ENCODE data around the gene MBD3L2B. TPM values are rescaled to one million over a fixed set of nuclear protein-coding genes. Genes with fewer than 3 reads are reported as not detected.
"Not testable (repeated sequence)": the region's sequence is repeated elsewhere in the genome, so short reads cannot be mapped to it uniquely, and the experiment has no call there.

Gene MBD3L2B
- not detected in 2 replicates for total RNA-seq
- not detected in 2 replicates for polyA plus RNA-seq
- polyA plus RNA-seq (2011; cell fraction: cytosol; rRNA removed), result not detected in 2 replicates
- not detected in 2 replicates for polyA plus RNA-seq (2011; cell fraction: nucleus; rRNA removed)
- not detected in 2 replicates for polyA plus RNA-seq (2012)
- polyA minus RNA-seq, result not detected in 2 replicates
- polyA minus RNA-seq (2011; cell fraction: cytosol; rRNA and poly(A)+ RNA removed), result not detected
- not detected in 2 replicates for polyA minus RNA-seq (2011; cell fraction: nucleus; rRNA and poly(A)+ RNA removed)
- not detected for Bru-seq, nascent RNA
- BruChase-seq, experiment 1, labeled RNA remaining after a 6-hour chase, result not detected
- BruChase-seq, experiment 2, labeled RNA remaining after a 2-hour chase, result not detected
- long read RNA-seq, result 0 reads

GRCh38 chr19:7021331-7021730 is at the start of gene MBD3L2B:
MBD3L2B (minus strand) TSS chr19:7021431; CDS start chr19:7021397, 34 bp downstream.
- H3K9me1 ChIP-seq (replicated peaks; ENCODE audit: control insufficient read depth, extremely low read depth, insufficient read depth, low read length); H2AFZ ChIP-seq (ENCODE audit: low read depth, low read length); H3K79me2 ChIP-seq (ENCODE audit: control insufficient read depth, insufficient read depth, low read length); FAIRE-seq; dilution Hi-C loops (cut with MboI; ENCODE audit: extremely low pct_ligation_motif_present, low sequenced_read_pairs); DNase-seq (ENCODE audit: low read depth, low spot score); H3K36me3 ChIP-seq (ENCODE audit: control insufficient read depth in 2 of 2, extremely low read depth in 1 of 2, insufficient read depth in 2 of 2, low read length in 2 of 2); BruUV-seq (replicated peaks); H4K20me1 ChIP-seq (replicated peaks; ENCODE audit: control insufficient read depth, extremely low read depth, insufficient read depth, low read length); CTCF ChIA-PET; H3K27ac ChIP-seq (ENCODE audit: insufficient read depth, low read depth, low read length); POLR2A ChIA-PET; H3K9ac ChIP-seq (replicated peaks; ENCODE audit: extremely low read depth, insufficient read depth, low read length); H3K9me3 ChIP-seq (replicated peaks; ENCODE audit: control insufficient read depth, insufficient read depth, low read length); H3K4me3 ChIP-seq (replicated peaks in 1 of 3; ENCODE audit: insufficient read depth in 1 of 3, low read depth in 1 of 3, low read length in 3 of 3); intact Hi-C loops (cut with micrococcal nuclease); H3K4me1 ChIP-seq (ENCODE audit: control insufficient read depth, extremely low read depth, insufficient read depth, low read length); H3K27me3 ChIP-seq (ENCODE audit: control insufficient read depth in 2 of 2, insufficient read depth in 2 of 2, low read length in 2 of 2); H3K4me2 ChIP-seq (ENCODE audit: insufficient read depth, low read length): not testable (repeated sequence)

- Histone ChIP-seq H3K4me3 (replicated peaks in 1 of 3; ENCODE audit: insufficient read depth in 1 of 3, low read depth in 1 of 3, low read length in 3 of 3) (peak overlapping the region; percentile 72 to 94 (median 79)), H3K4me1 (ENCODE audit: control insufficient read depth, extremely low read depth, insufficient read depth, low read length) (peaks cover 7% of the 10 kb centered on the region), H3K27ac (ENCODE audit: insufficient read depth, low read depth, low read length) (peak overlapping the region; percentile 46), H3K79me2 (ENCODE audit: control insufficient read depth, insufficient read depth, low read length) (peaks cover 9% of the 10 kb centered on the region), H3K9ac (replicated peaks; ENCODE audit: extremely low read depth, insufficient read depth, low read length) (peak overlapping the region; percentile 64), H2AFZ (ENCODE audit: low read depth, low read length) (peak overlapping the region; percentile 98), H3K9me3 (replicated peaks; ENCODE audit: control insufficient read depth, insufficient read depth, low read length) (no peaks in the 10 kb centered on the region), H4K20me1 (replicated peaks; ENCODE audit: control insufficient read depth, extremely low read depth, insufficient read depth, low read length) (no peaks in the 10 kb centered on the region), H3K4me2 (ENCODE audit: insufficient read depth, low read length) (peak overlapping the region; percentile 86), H3K27me3 (ENCODE audit: control insufficient read depth in 2 of 2, insufficient read depth in 2 of 2, low read length in 2 of 2) (no peaks in the 10 kb centered on the region), H3K9me1 (replicated peaks; ENCODE audit: control insufficient read depth, extremely low read depth, insufficient read depth, low read length) (no peaks in the 10 kb centered on the region), H3K36me3 (ENCODE audit: control insufficient read depth in 2 of 2, extremely low read depth in 1 of 2, insufficient read depth in 2 of 2, low read length in 2 of 2) (peaks cover 10 to 11% of the 10 kb centered on the region in 2 experiments)
- TF ChIP-seq FOS (IDR thresholded peaks at IDR 0.05; ENCODE audit: borderline replicate concordance, insufficient read depth, low read length) (no peak), EZH2 (IDR thresholded peaks at IDR 0.05; ENCODE audit: borderline replicate concordance, low read depth, low read length, severe bottlenecking) (no peak), POLR2A (IDR thresholded peaks at IDR 0.05; ENCODE audit: low read depth, low read length) (no peak), POLR2AphosphoS5 (IDR thresholded peaks at IDR 0.05; ENCODE audit: insufficient read depth, low read depth, low read length) (no peak), GATA2 (IDR thresholded peaks at IDR 0.05; ENCODE audit: insufficient read depth, insufficient read length, low read depth, low read length) (no peak), JUN (IDR thresholded peaks at IDR 0.05; ENCODE audit: borderline replicate concordance, insufficient read depth, insufficient read length, low read depth) (no peak), MYC (IDR thresholded peaks at IDR 0.05; ENCODE audit: low read depth, low read length) (no peak), CTCF (IDR thresholded peaks at IDR 0.05; ENCODE audit: extremely low read depth in 1 of 2, insufficient read depth in 1 of 2, low read depth in 1 of 2, low read length in 2 of 2) (no peak)
- TF ChIP-seq, protein P1, sequence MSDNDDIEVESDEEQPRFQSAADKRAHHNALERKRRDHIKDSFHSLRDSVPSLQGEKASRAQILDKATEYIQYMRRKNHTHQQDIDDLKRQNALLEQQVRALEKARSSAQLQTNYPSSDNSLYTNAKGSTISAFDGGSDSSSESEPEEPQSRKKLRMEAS (IDR thresholded peaks at IDR 0.05; ENCODE audit: insufficient read depth, insufficient read length), result no peak
- POLR2A ChIA-PET, result interaction anchor here (1.8 kb wide), 1 partner anchor 29 kb away, joined by 15 read pairs; no protein-coding TSS in a partner anchor
- dilution Hi-C loops (cut with MboI; ENCODE audit: extremely low pct_ligation_motif_present, low sequenced_read_pairs) (no loop called here), intact Hi-C loops (cut with micrococcal nuclease) (loop anchor here (1.0 kb wide), 1 partner anchor 29 kb away; no protein-coding TSS in a partner anchor)
- FAIRE-seq, result no peak
- CTCF ChIA-PET, result interaction anchor here (1.0 kb wide), 1 partner anchor 127 kb away, joined by 7 read pairs; no protein-coding TSS in a partner anchor
- DNase-seq (ENCODE audit: low read depth, low spot score), result no peak
- BruUV-seq (replicated peaks), result TSS peak; percentile 63
These were observed 48.6 kb upstream of the MBD3L2B start for GRCh38 chr19:7069904-7070226.
